OCI-LY1 (cell line): ENCODE measurements around the gene PDE2A.

Experiments used
- H2AFZ ChIP-seq: fragments of 200-600 bp; sonication (generic), shearing (Covaris generic); 2 replicates; pipeline ENCODE4 v1.6.0; 2014; ENCODE audit warnings: antibody characterized with exemption, mild to moderate bottlenecking, low read length
- H3F3A ChIP-seq: fragments of 200-600 bp; sonication (generic), shearing (Covaris generic); 2 replicates; pipeline ENCODE4 v1.6.0; 2014; ENCODE audit warnings: mild to moderate bottlenecking, antibody characterized with exemption, low read length, moderate library complexity; ENCODE audit not compliant: insufficient read depth
- H3K27ac ChIP-seq: fragments of 200-600 bp; sonication (generic); 2 replicates; pipeline ENCODE4 v1.5.1; 2014; ENCODE audit warnings: low read length, mixed run types, mild to moderate bottlenecking, low read depth; ENCODE audit not compliant: poor library complexity, severe bottlenecking
- H3K27me3 ChIP-seq: fragments of 200-600 bp; sonication (generic); 2 replicates; pipeline ENCODE4 v1.6.0; 2014; ENCODE audit warnings: antibody characterized with exemption, mild to moderate bottlenecking, low read length, moderate library complexity; ENCODE audit not compliant: insufficient read depth
- H3K36me3 ChIP-seq: fragments of 200-600 bp; sonication (generic); 2 replicates; pipeline ENCODE4 v1.6.1; 2014; ENCODE audit warnings: mild to moderate bottlenecking, antibody characterized with exemption, low read length, moderate library complexity, mixed read lengths; ENCODE audit not compliant: insufficient read depth
- H3K4me1 ChIP-seq: fragments of 200-600 bp; sonication (generic); 2 replicates; pipeline ENCODE4 v1.5.1; 2014; ENCODE audit warnings: mild to moderate bottlenecking, low read length, moderate library complexity; ENCODE audit not compliant: insufficient read depth, severe bottlenecking
- H3K4me2 ChIP-seq: fragments of 200-600 bp; sonication (generic), shearing (Covaris generic); 2 replicates; pipeline ENCODE4 v1.6.1; 2014; ENCODE audit warnings: low read length
- H3K4me3 ChIP-seq: fragments of 200-600 bp; sonication (generic); 2 replicates; pipeline ENCODE4 v1.5.1; 2014; ENCODE audit warnings: low read length, low read depth, mild to moderate bottlenecking, mixed read lengths; ENCODE audit not compliant: poor library complexity, severe bottlenecking
- H3K79me2 ChIP-seq: fragments of 200-600 bp; shearing (Covaris generic); 2 replicates; pipeline ENCODE4 v1.6.1; 2016; ENCODE audit warnings: mixed run types, low read length, mixed read lengths; ENCODE audit not compliant: insufficient read depth
- H3K9ac ChIP-seq: fragments of 200-600 bp; sonication (generic), shearing (Covaris generic); 2 replicates; pipeline ENCODE4 v1.6.1; 2014; ENCODE audit warnings: mild to moderate bottlenecking, low read length, mixed read lengths
- H3K9me2 ChIP-seq: fragments of 200-600 bp; sonication (generic), shearing (Covaris generic); 2 replicates; pipeline ENCODE4 v1.6.1; 2014; ENCODE audit warnings: low read depth, mild to moderate bottlenecking, low read length, mixed read lengths
- H3K9me3 ChIP-seq: fragments of 200-600 bp; shearing (Covaris generic); 2 replicates; pipeline ENCODE4 v1.6.1; 2014; ENCODE audit warnings: low read length, mixed read lengths
- H4K20me1 ChIP-seq: fragments of 200-600 bp; sonication (generic), shearing (Covaris generic); 2 replicates; pipeline ENCODE4 v1.6.0; 2016; ENCODE audit warnings: mild to moderate bottlenecking, low read length; ENCODE audit not compliant: insufficient read depth
- CTCF ChIP-seq: fragments of 200-600 bp; sonication (generic), shearing (Covaris generic); IDR thresholded peaks from 2 replicates; pipeline ENCODE4 v1.5.1; 2017; ENCODE audit warnings: mild to moderate bottlenecking, antibody characterized with exemption, low read length, moderate library complexity, mixed read lengths
- EZH2 ChIP-seq: fragments of 200-600 bp; sonication (generic), shearing (Covaris generic); IDR thresholded peaks from 2 replicates; pipeline ENCODE4 v1.8.0; 2017; ENCODE audit warnings: borderline replicate concordance, mixed run types, mild to moderate bottlenecking, antibody characterized with exemption, low read length, moderate library complexity, mixed read lengths

PDE2A gene

GRCh38 chr11:72615329-72615728 is 58.9 kb downstream of the PDE2A start:
- Histone ChIP-seq H3F3A (no peaks in the 10 kb centered on the region), H3K4me3 (no peak overlapping the region), H3K4me2 (no peak overlapping the region), H3K4me1 (no peaks in the 10 kb centered on the region), H3K9me3 (no peaks in the 10 kb centered on the region), H4K20me1 (no peaks in the 10 kb centered on the region), H2AFZ (no peak overlapping the region), H3K79me2 (no peaks in the 10 kb centered on the region), H3K27me3 (no peaks in the 10 kb centered on the region), H3K36me3 (no peaks in the 10 kb centered on the region), H3K27ac (no peak overlapping the region), H3K9me2 (no peaks in the 10 kb centered on the region), H3K9ac (no peak overlapping the region)
- TF ChIP-seq EZH2 = no peak
- no peak for TF ChIP-seq CTCF

- H3K9me3 ChIP-seq = no peaks in the 10 kb centered on the region
- H4K20me1 ChIP-seq = no peaks in the 10 kb centered on the region
- H3F3A ChIP-seq = no peaks in the 10 kb centered on the region
- no peaks in the 10 kb centered on the region for H3K36me3 ChIP-seq
- H3K27ac ChIP-seq = no peak overlapping the region
- TF ChIP-seq CTCF (no peak), EZH2 (no peak)
- no peaks in the 10 kb centered on the region for H3K79me2 ChIP-seq
- no peaks in the 10 kb centered on the region for H3K27me3 ChIP-seq
- no peak overlapping the region for H3K4me2 ChIP-seq
- no peak overlapping the region for H2AFZ ChIP-seq
- H3K4me1 ChIP-seq = no peaks in the 10 kb centered on the region
- no peak overlapping the region for H3K9ac ChIP-seq
- no peaks in the 10 kb centered on the region for H3K9me2 ChIP-seq
- H3K4me3 ChIP-seq = no peak overlapping the region
These were observed 59.8 kb downstream of the PDE2A start for GRCh38 chr11:72614381-72614780.

- TF ChIP-seq EZH2 (no peak), CTCF (no peak)
- Histone ChIP-seq H3K27ac (no peak overlapping the region), H3K4me2 (no peak overlapping the region)
These were observed 60.2 kb downstream of the PDE2A start for GRCh38 chr11:72613977-72614376.

More at GRCh38 chr11:72613977-72614376, 60.2 kb downstream of the PDE2A start:
- Histone ChIP-seq H3K9me3 (no peaks in the 10 kb centered on the region), H3K27me3 (no peaks in the 10 kb centered on the region), H3K4me3 (no peak overlapping the region), H3F3A (no peaks in the 10 kb centered on the region), H3K36me3 (no peaks in the 10 kb centered on the region), H2AFZ (no peak overlapping the region), H4K20me1 (no peaks in the 10 kb centered on the region), H3K9ac (no peak overlapping the region), H3K9me2 (no peaks in the 10 kb centered on the region), H3K4me1 (no peaks in the 10 kb centered on the region), H3K79me2 (no peaks in the 10 kb centered on the region)
